Measurements from ENCODE around the gene NLRP1.

The NLRP1 gene

DNA sequence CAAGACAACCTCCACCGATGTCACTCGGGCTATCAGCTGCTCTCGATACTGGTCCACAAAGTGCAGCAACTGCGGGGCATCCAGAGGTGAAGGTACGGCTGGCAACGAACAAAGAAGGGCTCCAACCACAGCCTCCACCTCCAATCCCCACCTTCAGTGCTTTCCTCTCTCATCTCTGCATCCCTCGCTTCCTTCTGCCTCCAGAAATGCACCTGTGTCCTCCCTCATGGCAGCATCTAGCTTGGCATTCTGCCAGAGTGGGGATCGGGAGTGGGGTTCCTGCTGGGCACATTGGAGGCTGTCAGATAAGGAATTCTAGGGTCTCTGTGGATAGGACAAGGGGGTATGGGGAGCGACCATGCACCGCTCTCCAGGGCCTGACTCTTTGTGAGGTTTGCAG, 69.3 kb downstream of the NLRP1 start:
- Histone ChIP-seq H3K27ac (ENCODE audit: low read depth, low read length, severe bottlenecking) (no peak overlapping the region), H3K9me3 (ENCODE audit: control insufficient read depth, low read length) (peaks cover 3% of the 10 kb centered on the region), H3K4me1 (ENCODE audit: control insufficient read depth, insufficient read depth, low read length, poor library complexity, severe bottlenecking) (peaks cover 13% of the 10 kb centered on the region), H3K36me3 (ENCODE audit: control insufficient read depth, insufficient read depth, low read length) (no peaks in the 10 kb centered on the region), H3K4me3 (ENCODE audit: extremely low read depth, insufficient read depth, low read length, poor library complexity, severe bottlenecking) (no peak overlapping the region)
- WGBS, 2 experiments (ENCODE audit: insufficient coverage in 2 of 2), result 98 to 100% methylated on average over 1 to 9 of the region's 10 CpGs

DNA sequence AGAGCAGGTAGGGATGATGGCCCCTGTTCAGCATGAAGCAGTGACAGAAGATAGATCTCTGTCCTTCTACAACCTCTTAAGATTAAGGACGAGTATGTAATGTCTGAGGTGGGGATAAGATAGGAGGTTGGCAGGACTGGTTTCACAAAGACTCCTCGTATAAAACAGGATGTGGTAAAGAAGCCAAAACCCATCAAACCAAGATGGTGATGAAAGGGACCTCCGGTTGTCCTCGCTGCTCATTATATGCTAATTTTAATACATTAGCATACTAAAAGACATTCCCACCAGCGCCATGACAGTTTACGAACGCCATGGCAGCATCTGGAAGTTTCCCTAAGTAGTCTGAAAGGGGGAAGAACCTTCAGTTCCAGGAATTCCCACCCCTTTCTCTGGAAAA, 70.7 kb downstream of the NLRP1 start:
- Histone ChIP-seq H3K36me3 (ENCODE audit: control insufficient read depth, insufficient read depth, low read length) (no peaks in the 10 kb centered on the region), H3K4me1 (ENCODE audit: control insufficient read depth, insufficient read depth, low read length, poor library complexity, severe bottlenecking) (peaks cover 16% of the 10 kb centered on the region), H3K9me3 (ENCODE audit: control insufficient read depth, low read length) (peaks cover 3% of the 10 kb centered on the region), H3K27ac (ENCODE audit: low read depth, low read length, severe bottlenecking) (no peak overlapping the region), H3K4me3 (ENCODE audit: extremely low read depth, insufficient read depth, low read length, poor library complexity, severe bottlenecking) (no peak overlapping the region)
- WGBS, 2 experiments (ENCODE audit: insufficient coverage in 2 of 2), result 76 to 85% methylated on average over 2 to 4 of the region's 7 CpGs

DNA sequence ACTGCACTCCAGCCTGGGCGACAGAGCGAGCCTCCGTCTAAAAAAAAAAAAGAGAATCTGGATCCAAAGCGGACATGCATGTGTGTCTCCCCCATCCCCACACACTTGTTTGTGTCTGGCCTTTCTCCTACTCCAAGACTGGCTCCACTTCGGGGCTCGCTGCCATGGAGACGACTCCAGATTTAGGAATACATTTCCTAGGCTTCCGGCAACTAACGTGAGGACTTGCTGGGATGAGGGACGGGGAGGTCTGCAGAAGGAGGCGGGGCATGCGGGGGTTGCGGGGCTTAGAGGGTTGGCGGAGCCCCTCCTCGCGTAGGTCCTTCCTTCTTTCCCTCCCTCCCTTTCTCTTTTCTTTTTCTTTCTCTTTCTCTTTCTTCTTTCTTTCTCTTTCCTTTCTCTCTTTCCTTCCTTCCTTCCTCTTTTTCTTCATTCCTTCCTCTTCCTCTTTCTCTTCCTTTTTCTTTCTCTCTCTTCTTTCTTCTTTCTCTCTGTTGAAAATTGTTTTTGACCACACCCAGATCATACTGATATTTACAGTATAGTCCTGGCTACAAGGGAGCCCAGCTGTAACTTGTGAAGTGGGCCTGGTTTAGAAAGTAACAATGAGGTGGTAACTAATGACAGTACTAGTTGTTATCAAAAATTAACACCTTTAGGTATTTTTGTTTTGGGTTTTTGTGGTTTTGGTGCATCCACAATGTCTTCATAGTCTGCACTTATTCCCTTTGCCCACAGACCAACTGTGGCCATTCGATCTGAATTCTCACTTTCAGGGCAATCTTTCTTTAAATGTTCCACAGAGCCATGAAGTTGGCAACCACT, 72.7 kb downstream of the NLRP1 start:
- WGBS, 2 experiments (ENCODE audit: insufficient coverage in 2 of 2), result 75 to 87% methylated on average over 11 to 15 of the region's 17 CpGs
- H3K9me3 ChIP-seq (ENCODE audit: control insufficient read depth, low read length), result peaks cover 3% of the 10 kb centered on the region
- H3K27ac ChIP-seq (ENCODE audit: low read depth, low read length, severe bottlenecking), result no peak overlapping the region
- H3K4me3 ChIP-seq (ENCODE audit: extremely low read depth, insufficient read depth, low read length, poor library complexity, severe bottlenecking), result no peak overlapping the region
- H3K36me3 ChIP-seq (ENCODE audit: control insufficient read depth, insufficient read depth, low read length), result no peaks in the 10 kb centered on the region
- H3K4me1 ChIP-seq (ENCODE audit: control insufficient read depth, insufficient read depth, low read length, poor library complexity, severe bottlenecking), result peaks cover 16% of the 10 kb centered on the region

DNA sequence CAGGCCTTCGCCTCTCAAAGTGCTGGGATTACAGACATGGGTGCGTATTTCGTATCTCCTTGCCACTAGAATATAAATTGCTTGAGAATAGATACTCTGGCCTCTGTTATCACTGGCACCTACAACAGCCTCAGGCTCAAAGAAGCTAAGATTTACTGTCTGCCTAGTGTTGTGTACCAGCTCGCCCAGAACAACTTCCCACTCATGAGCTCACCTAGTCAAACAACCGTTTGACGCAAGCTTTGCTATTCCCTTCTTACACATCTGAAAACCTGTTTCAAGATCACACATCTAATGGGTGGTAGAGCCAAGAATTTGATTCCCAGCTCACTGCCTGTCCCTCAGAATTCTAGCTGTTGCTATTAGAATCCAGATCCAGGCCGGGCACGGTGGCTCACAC, 73.5 kb downstream of the NLRP1 start:
- WGBS, 2 experiments (ENCODE audit: insufficient coverage in 2 of 2), result 92 to 94% methylated on average over 5 to 8 of the region's 8 CpGs
- peaks cover 13% of the 10 kb centered on the region for H3K4me1 ChIP-seq (ENCODE audit: control insufficient read depth, insufficient read depth, low read length, poor library complexity, severe bottlenecking)
- H3K27ac ChIP-seq (ENCODE audit: low read depth, low read length, severe bottlenecking), result no peak overlapping the region
- no peaks in the 10 kb centered on the region for H3K36me3 ChIP-seq (ENCODE audit: control insufficient read depth, insufficient read depth, low read length)
- no peak overlapping the region for H3K4me3 ChIP-seq (ENCODE audit: extremely low read depth, insufficient read depth, low read length, poor library complexity, severe bottlenecking)
- peaks cover 3% of the 10 kb centered on the region for H3K9me3 ChIP-seq (ENCODE audit: control insufficient read depth, low read length)

DNA sequence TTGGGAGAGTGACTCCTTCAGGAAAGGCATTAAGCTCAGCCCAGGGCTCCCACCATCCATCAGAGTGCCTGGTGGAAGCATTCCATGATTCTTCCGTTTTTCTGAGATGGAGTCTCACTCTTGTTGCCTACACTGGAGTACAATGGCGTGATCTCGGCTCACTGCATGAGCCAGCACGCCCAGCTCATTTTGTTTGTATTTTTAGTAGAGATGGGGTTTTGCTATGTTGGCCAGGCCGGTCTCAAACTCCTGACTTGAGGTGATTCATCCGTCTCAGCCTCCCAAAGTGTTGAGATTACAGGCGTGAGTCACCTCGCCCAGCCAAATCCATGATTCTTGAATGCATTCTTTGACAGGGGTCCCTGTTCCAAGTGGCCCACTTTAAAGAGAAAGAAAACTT, 74.8 kb downstream of the NLRP1 start:
- peaks cover 2% of the 10 kb centered on the region for H3K9me3 ChIP-seq (ENCODE audit: control insufficient read depth, low read length)
- H3K36me3 ChIP-seq (ENCODE audit: control insufficient read depth, insufficient read depth, low read length), result no peaks in the 10 kb centered on the region
- H3K4me1 ChIP-seq (ENCODE audit: control insufficient read depth, insufficient read depth, low read length, poor library complexity, severe bottlenecking), result peaks cover 4% of the 10 kb centered on the region
- H3K4me3 ChIP-seq (ENCODE audit: extremely low read depth, insufficient read depth, low read length, poor library complexity, severe bottlenecking), result no peak overlapping the region
- peak overlapping the region; percentile 17 for H3K27ac ChIP-seq (ENCODE audit: low read depth, low read length, severe bottlenecking)
- WGBS, 2 experiments (ENCODE audit: insufficient coverage in 2 of 2), result 80 to 84% methylated on average over 8 of the region's 8 CpGs

DNA sequence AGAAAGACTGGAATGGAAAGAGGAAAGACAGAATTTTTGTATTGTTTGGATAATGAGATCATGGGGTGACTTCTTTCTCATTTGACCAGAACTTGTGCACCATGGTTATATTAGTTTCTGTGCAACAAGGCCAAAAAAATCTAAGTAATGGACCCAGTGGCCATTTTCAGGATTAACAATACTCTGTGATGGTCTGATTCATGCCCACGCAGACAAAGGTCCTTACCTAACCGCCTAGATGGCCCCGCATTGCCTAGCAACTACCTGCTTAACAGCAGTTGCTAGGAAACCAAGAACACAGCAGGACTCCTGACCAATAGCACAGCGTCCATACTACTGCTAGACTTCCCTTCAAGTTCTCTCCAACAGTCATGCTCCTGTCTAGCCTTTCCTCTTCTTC, 75.5 kb downstream of the NLRP1 start:
- peak overlapping the region; percentile 17 for H3K27ac ChIP-seq (ENCODE audit: low read depth, low read length, severe bottlenecking)
- WGBS, 2 experiments (ENCODE audit: insufficient coverage in 2 of 2), result 39 to 43% methylated on average over 2 to 4 of the region's 4 CpGs

DNA sequence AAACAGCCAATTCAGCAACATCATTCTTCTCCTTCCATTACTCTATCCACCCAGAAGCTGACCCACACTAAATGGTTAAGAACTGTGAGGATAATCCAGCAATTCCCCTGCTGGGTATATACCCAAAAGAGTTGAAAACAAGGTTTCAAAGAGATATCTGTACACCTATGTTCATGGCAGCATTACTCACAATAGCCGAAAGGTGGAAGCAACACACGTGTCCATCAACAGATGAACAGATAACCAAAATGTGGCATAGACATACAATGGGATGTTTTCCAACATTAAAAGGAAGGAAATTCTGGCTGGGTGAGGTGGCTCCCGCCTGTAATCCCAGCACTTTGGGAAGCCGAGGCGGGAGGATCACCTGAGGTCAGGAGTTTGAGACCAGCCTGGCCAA, 78.0 kb downstream of the NLRP1 start:
- Histone ChIP-seq H3K4me3 (ENCODE audit: extremely low read depth, insufficient read depth, low read length, poor library complexity, severe bottlenecking) (no peak overlapping the region), H3K36me3 (ENCODE audit: control insufficient read depth, insufficient read depth, low read length) (no peaks in the 10 kb centered on the region), H3K9me3 (ENCODE audit: control insufficient read depth, low read length) (no peaks in the 10 kb centered on the region), H3K4me1 (ENCODE audit: control insufficient read depth, insufficient read depth, low read length, poor library complexity, severe bottlenecking) (peaks cover 7% of the 10 kb centered on the region), H3K27ac (ENCODE audit: low read depth, low read length, severe bottlenecking) (no peak overlapping the region)
- WGBS, 2 experiments (ENCODE audit: insufficient coverage in 2 of 2), result 79 to 94% methylated on average over 2 to 5 of the region's 5 CpGs

More for the DNA sequence above, 75.5 kb downstream of the NLRP1 start:
- no peaks in the 10 kb centered on the region for H3K36me3 ChIP-seq (ENCODE audit: control insufficient read depth, insufficient read depth, low read length)
- no peaks in the 10 kb centered on the region for H3K9me3 ChIP-seq (ENCODE audit: control insufficient read depth, low read length)
- H3K4me3 ChIP-seq (ENCODE audit: extremely low read depth, insufficient read depth, low read length, poor library complexity, severe bottlenecking), result no peak overlapping the region
- peaks cover 4% of the 10 kb centered on the region for H3K4me1 ChIP-seq (ENCODE audit: control insufficient read depth, insufficient read depth, low read length, poor library complexity, severe bottlenecking)

DNA sequence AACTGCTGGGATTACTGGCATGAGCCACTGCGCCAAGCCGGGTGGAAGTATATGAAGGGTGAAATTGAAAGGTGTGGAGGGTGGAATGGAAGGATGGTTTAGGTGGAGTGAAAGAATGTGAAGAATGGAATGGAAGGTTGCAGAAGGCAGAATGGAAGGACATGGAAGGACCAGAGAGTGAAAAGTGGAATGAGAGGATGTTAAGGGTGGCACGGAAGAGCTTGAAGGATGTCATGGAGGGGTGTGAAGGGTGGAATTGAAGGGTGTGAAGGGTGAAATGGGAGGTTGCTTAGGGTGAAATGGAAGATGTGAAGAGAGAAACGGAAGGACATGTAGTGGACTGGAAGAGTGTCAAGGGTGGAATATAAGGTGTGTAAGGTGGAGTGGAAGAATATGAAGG, 81.8 kb downstream of the NLRP1 start:
- Histone ChIP-seq H3K27ac (ENCODE audit: low read depth, low read length, severe bottlenecking) (no peak overlapping the region), H3K4me3 (ENCODE audit: extremely low read depth, insufficient read depth, low read length, poor library complexity, severe bottlenecking) (no peak overlapping the region), H3K4me1 (ENCODE audit: control insufficient read depth, insufficient read depth, low read length, poor library complexity, severe bottlenecking) (peaks cover 4% of the 10 kb centered on the region), H3K9me3 (ENCODE audit: control insufficient read depth, low read length) (no peaks in the 10 kb centered on the region), H3K36me3 (ENCODE audit: control insufficient read depth, insufficient read depth, low read length) (peaks cover 4% of the 10 kb centered on the region)
- WGBS, 2 experiments (ENCODE audit: insufficient coverage in 2 of 2), result 87 to 100% methylated on average over 4 of the region's 4 CpGs

DNA sequence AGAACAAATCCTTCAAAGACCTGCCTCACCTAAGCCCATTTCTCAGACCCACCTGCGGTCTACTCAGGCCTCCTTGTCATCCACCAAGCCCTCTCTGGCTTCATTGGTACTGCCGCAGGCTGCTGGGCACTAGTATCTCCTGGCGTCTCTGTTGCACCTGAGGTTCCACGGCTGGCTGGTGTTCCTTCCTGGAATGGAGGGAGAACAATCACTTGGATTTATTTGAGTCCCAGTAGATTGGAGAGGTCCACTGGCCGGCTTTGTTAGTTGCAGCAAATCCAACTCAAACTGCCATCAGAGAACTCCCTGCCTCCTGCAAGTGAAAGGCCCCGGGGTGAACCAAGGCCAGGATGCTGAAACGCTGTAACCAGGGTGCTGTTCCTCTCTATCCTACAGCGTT, 82.6 kb downstream of the NLRP1 start:
- no peak overlapping the region for H3K4me3 ChIP-seq (ENCODE audit: extremely low read depth, insufficient read depth, low read length, poor library complexity, severe bottlenecking)
- no peaks in the 10 kb centered on the region for H3K9me3 ChIP-seq (ENCODE audit: control insufficient read depth, low read length)
- WGBS, 2 experiments (ENCODE audit: insufficient coverage in 2 of 2), result 84 to 100% methylated on average over 4 to 6 of the region's 8 CpGs
- H3K36me3 ChIP-seq (ENCODE audit: control insufficient read depth, insufficient read depth, low read length), result peaks cover 4% of the 10 kb centered on the region
- H3K27ac ChIP-seq (ENCODE audit: low read depth, low read length, severe bottlenecking), result peak overlapping the region; percentile 43
- H3K4me1 ChIP-seq (ENCODE audit: control insufficient read depth, insufficient read depth, low read length, poor library complexity, severe bottlenecking), result peaks cover 4% of the 10 kb centered on the region

DNA sequence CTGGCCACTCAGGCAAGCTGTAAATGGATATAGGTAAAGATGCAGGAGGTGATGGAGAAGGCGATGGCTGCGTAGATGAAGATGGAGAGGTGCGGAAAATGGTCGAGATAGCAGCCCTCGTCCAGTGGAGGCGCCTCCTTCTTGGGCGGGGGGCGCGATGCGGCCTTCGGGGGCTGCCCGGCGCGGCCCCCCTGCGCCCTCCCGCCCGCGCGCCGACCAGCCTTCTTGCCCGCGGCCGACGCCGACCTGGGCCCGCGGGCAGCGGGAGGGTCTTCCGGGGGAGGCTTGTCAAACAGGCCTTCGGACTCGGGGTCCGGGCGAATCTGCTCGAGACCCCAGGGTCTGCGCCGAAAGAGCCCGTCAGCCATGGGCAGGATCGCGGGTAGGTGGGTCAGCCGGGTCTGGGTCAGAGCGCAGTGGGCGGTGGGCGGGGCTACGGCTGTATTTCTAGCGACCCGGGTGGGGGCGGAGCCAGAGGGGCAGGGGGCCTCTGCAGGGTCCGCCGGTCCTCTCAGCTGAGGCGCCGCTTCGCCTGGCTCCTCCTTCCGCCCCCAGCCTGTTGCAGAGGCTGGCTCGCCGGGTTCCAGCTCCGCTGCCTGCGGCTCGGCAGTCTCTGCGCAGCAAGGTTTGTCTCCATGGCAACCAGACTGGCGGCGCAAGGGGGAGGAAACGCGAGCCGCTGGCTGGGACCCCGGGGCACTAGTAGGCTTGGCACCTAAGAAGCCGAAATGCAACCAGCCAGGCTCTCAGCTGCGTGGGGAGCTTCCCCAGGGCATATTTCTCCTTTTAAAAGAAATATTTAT, 83.5 kb downstream of the NLRP1 start:
- Histone ChIP-seq H3K9me3 (ENCODE audit: control insufficient read depth, low read length) (no peaks in the 10 kb centered on the region), H3K36me3 (ENCODE audit: control insufficient read depth, insufficient read depth, low read length) (peaks cover 4% of the 10 kb centered on the region), H3K4me1 (ENCODE audit: control insufficient read depth, insufficient read depth, low read length, poor library complexity, severe bottlenecking) (peaks cover 4% of the 10 kb centered on the region), H3K27ac (ENCODE audit: low read depth, low read length, severe bottlenecking) (peak overlapping the region; percentile 64), H3K4me3 (ENCODE audit: extremely low read depth, insufficient read depth, low read length, poor library complexity, severe bottlenecking) (peak overlapping the region; percentile 58)
- WGBS, 2 experiments (ENCODE audit: insufficient coverage in 2 of 2), result 0% methylated on average over 34 to 42 of the region's 67 CpGs

DNA sequence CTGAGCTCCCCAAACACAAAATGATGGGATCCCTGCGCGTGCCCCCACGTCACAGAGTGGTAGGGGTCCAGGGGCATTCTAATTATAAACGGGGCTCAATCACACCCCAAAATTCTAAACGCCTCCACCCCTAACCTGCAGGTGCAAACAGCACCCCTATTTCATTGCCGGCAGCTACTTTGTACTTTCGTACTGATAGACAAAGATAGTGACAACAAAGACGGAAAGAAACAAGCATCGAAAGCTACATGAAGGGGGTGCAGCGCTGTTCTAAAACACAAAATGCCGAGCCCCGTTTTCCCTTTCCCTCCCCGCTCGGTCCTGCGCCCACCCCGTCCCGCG, 84.1 kb downstream of the NLRP1 start:
- Histone ChIP-seq H3K9me3 (ENCODE audit: control insufficient read depth, low read length) (no peaks in the 10 kb centered on the region), H3K4me1 (ENCODE audit: control insufficient read depth, insufficient read depth, low read length, poor library complexity, severe bottlenecking) (peaks cover 4% of the 10 kb centered on the region), H3K27ac (ENCODE audit: low read depth, low read length, severe bottlenecking) (peak overlapping the region; percentile 64), H3K36me3 (ENCODE audit: control insufficient read depth, insufficient read depth, low read length) (peaks cover 4% of the 10 kb centered on the region), H3K4me3 (ENCODE audit: extremely low read depth, insufficient read depth, low read length, poor library complexity, severe bottlenecking) (peak overlapping the region; percentile 58)
- 0% methylated on average over 4 to 8 of the region's 18 CpGs for WGBS, 2 experiments (ENCODE audit: insufficient coverage in 2 of 2)
